ENCODE measurements around the gene FAM135A.

GRCh38 chr6:70445001-70445400, 31.7 kb downstream of the FAM135A start:
- TF ChIP-seq CTCF (IDR thresholded peaks at IDR 0.05) (no peak), POLR2A (IDR thresholded peaks at IDR 0.05) (no peak), POLR2AphosphoS5 (IDR thresholded peaks at IDR 0.05) (no peak)

All from suprapubic skin (tissue), 4 donors.